HCT116 (cell line): ENCODE results near the gene MOV10L1. TPM values are rescaled to one million over a fixed set of nuclear protein-coding genes. Genes with fewer than 3 reads are reported as not detected.

Experiments
- ATAC-seq: fragments of 200-7000 bp; cut with Tn5 transposase; 2 replicates; pipeline ENCODE4 v1.9.1; 2020; ENCODE audit warnings: mild to moderate bottlenecking, moderate library complexity
- BruUV-seq: library from RNA; stranded (reverse); fragments of 400-500 nt; replicated peaks from 2 replicates; lab custom pipeline; 2021; lab: Mats Ljungman, UMichigan
- CTCF ChIA-PET: fragments of 300-600 bp; sonication (Branson Sonifier 250); formaldehyde crosslinking; loops from one replicate; lab custom pipeline; 2021; ENCODE audit warnings: antibody characterized with exemption; lab: Charles Lee
- POLR2A ChIA-PET: fragments of 300-600, 350-600 bp; sonication (Branson Sonifier 250); formaldehyde crosslinking; loops from one replicate; lab custom pipeline; 2021; ENCODE audit warnings: antibody characterized with exemption; lab: Charles Lee
- RAD21 ChIA-PET, 2 experiments: fragments of 300-600 bp; sonication (Branson Sonifier 250); formaldehyde crosslinking; loops; one replicate each; lab custom pipeline; 2023; ENCODE audit warnings: low total read pairs in 2 of 2; ENCODE audit not compliant: uncharacterized antibody in 2 of 2, unreplicated experiment in 2 of 2, low non-redundant PET in 1 of 2; lab: Charles Lee
- DNase-seq: peaks from one replicate; pipeline ENCODE4 v3.0.0-alpha.2; 2010; ENCODE audit warnings: low read depth, low spot score
- H2AFZ ChIP-seq: fragments of 200-600 bp; shearing (Covaris generic), sonication (generic); 2 replicates; pipeline ENCODE4 v1.6.1; 2017; ENCODE audit warnings: low read depth, mixed run types, mixed read lengths, antibody characterized with exemption, low read length; ENCODE audit not compliant: poor library complexity, severe bottlenecking
- H3K27ac ChIP-seq: 2 replicates; pipeline ENCODE4 v1.5.1; 2012; ENCODE audit warnings: low read depth, low read length
- H3K27me3 ChIP-seq: fragments of 200-600 bp; sonication (generic); 2 replicates; pipeline ENCODE4 v1.6.1; 2016; ENCODE audit warnings: mixed run types, low read length, mixed read lengths; ENCODE audit not compliant: insufficient read depth
- H3K36me3 ChIP-seq, 2 experiments: fragments of 200-500 bp in 1 of 2; fragments of 200-600 bp in 1 of 2; sonication (Bioruptor generic) in 1 of 2; sonication (generic) in 1 of 2; 2 replicates each; pipeline versions ENCODE4 v1.5.1 to v1.6.1; 2014 to 2016; ENCODE audit warnings: low read length in 2 of 2, inconsistent platforms in 1 of 2, mixed read lengths in 1 of 2, mixed run types in 1 of 2; ENCODE audit not compliant: insufficient read depth in 2 of 2, control insufficient read depth in 1 of 2
- H3K4me1 ChIP-seq, 2 experiments: fragments of 200-600 bp in 1 of 2; sonication (generic) in 1 of 2; 2 replicates each; pipeline versions ENCODE4 v1.5.1 to v1.6.1; 2012 to 2017; ENCODE audit warnings: low read length in 2 of 2, inconsistent platforms in 1 of 2, mild to moderate bottlenecking in 1 of 2, mixed read lengths in 1 of 2, mixed run types in 1 of 2, moderate library complexity in 1 of 2; ENCODE audit not compliant: insufficient read depth in 2 of 2, control insufficient read depth in 1 of 2
- H3K4me2 ChIP-seq: fragments of 200-600 bp; sonication (generic); 2 replicates; pipeline ENCODE4 v1.6.1; 2017; ENCODE audit warnings: mixed run types, low read length, mixed read lengths
- H3K4me3 ChIP-seq, 2 experiments: fragments of 200-600 bp in 1 of 2; sonication (generic) in 1 of 2; replicated peaks in 1 of 2; 2 replicates each; pipeline ENCODE4 v1.5.1; 2011 to 2016; ENCODE audit warnings: low read length in 2 of 2, control low read depth in 1 of 2, low read depth in 1 of 2, mild to moderate bottlenecking in 1 of 2, mixed read lengths in 1 of 2, mixed run types in 1 of 2
- H3K79me2 ChIP-seq: fragments of 200-600 bp; sonication (generic); 2 replicates; pipeline ENCODE4 v1.6.1; 2017; ENCODE audit warnings: mild to moderate bottlenecking, mixed run types, low read length, moderate library complexity, mixed read lengths; ENCODE audit not compliant: insufficient read depth
- H3K9ac ChIP-seq: fragments of 200-600 bp; sonication (generic); 2 replicates; pipeline ENCODE4 v1.6.1; 2016; ENCODE audit warnings: low read length, mixed read lengths
- H3K9me2 ChIP-seq: fragments of 200-600 bp; sonication (generic), shearing (Covaris generic); 2 replicates; pipeline ENCODE4 v1.6.1; 2017; ENCODE audit warnings: mixed run types, mild to moderate bottlenecking, moderate library complexity; ENCODE audit not compliant: insufficient read depth
- H3K9me3 ChIP-seq, 2 experiments: fragments of 200-500 bp in 1 of 2; fragments of 200-600 bp in 1 of 2; sonication (Bioruptor generic) in 1 of 2; sonication (generic) in 1 of 2; 2 replicates each; pipeline ENCODE4 v1.6.1; 2014 to 2017; ENCODE audit warnings: low read length in 2 of 2, mixed read lengths in 2 of 2, inconsistent platforms in 1 of 2, low read depth in 1 of 2, mild to moderate bottlenecking in 1 of 2, mixed run types in 1 of 2, moderate library complexity in 1 of 2; ENCODE audit not compliant: control insufficient read depth in 1 of 2, insufficient read depth in 1 of 2
- H4K20me1 ChIP-seq: fragments of 200-600 bp; sonication (generic), shearing (Covaris generic); 2 replicates; pipeline ENCODE4 v1.6.1; 2017; ENCODE audit warnings: mixed run types, mild to moderate bottlenecking, moderate library complexity; ENCODE audit not compliant: insufficient read depth
- CEBPB ChIP-seq: IDR thresholded peaks from 2 replicates; pipeline ENCODE4 v1.6.1; 2012; ENCODE audit warnings: low read depth
- CTCF ChIP-seq, 3 experiments: fragments of 200-600 bp in 1 of 3; sonication (generic) in 1 of 3; IDR thresholded peaks in 2 of 3; conservative IDR thresholded peaks in 1 of 3; 2 replicates each; pipeline ENCODE4 v1.5.1; 2012 to 2017; ENCODE audit warnings: low read depth in 2 of 3, low read length in 2 of 3, antibody characterized with exemption in 1 of 3, borderline replicate concordance in 1 of 3, control low read depth in 1 of 3, mild to moderate bottlenecking in 1 of 3, mixed read lengths in 1 of 3, mixed run types in 1 of 3, moderate library complexity in 1 of 3; ENCODE audit not compliant: insufficient read depth in 1 of 3
- EZH2phosphoT487 ChIP-seq: fragments of 200-600 bp; IDR thresholded peaks from 2 replicates; pipeline ENCODE4 v1.6.1; 2018; ENCODE audit warnings: antibody characterized with exemption, borderline replicate concordance
- FOSL1 ChIP-seq: IDR thresholded peaks from 2 replicates; pipeline ENCODE4 v1.6.1; 2012; ENCODE audit warnings: low read depth
- JUND ChIP-seq: IDR thresholded peaks from 2 replicates; pipeline ENCODE4 v1.6.1; 2012
- RAD21 ChIP-seq: IDR thresholded peaks from 2 replicates; pipeline ENCODE4 v1.6.1; 2012; ENCODE audit warnings: low read depth, mild to moderate bottlenecking
- REST ChIP-seq: IDR thresholded peaks from 2 replicates; pipeline ENCODE4 v1.6.1; 2012; ENCODE audit warnings: low read depth
- SP1 ChIP-seq: IDR thresholded peaks from 2 replicates; pipeline ENCODE4 v1.6.1; 2012; ENCODE audit warnings: low read depth
- YY1 ChIP-seq: IDR thresholded peaks from 2 replicates; pipeline ENCODE4 v1.6.1; 2011; ENCODE audit warnings: low read length, low read depth, moderate library complexity, mild to moderate bottlenecking; ENCODE audit not compliant: insufficient replicate concordance; ENCODE audit errors: extremely low read depth
- ZNF274 ChIP-seq: fragments of 200-500 bp; sonication (Bioruptor generic); IDR thresholded peaks from 2 replicates; pipeline ENCODE4 v1.6.1; 2014; ENCODE audit warnings: mild to moderate bottlenecking, low read depth, low read length, inconsistent platforms
- intact Hi-C: fragments of 100-400 bp; cut with micrococcal nuclease; formaldehyde crosslinking; loops from 2 replicates; pipeline ENCODE4 v1.10.0; 2022
- total RNA-seq: library from RNA; stranded (reverse); gene quantifications from one replicate; pipeline ENCODE4 v1.2.1, GENCODE V29; 2021; ENCODE audit not compliant: unreplicated experiment
- TF ChIP-seq, protein P1 (sequence below): IDR thresholded peaks from 2 replicates; pipeline ENCODE4 v1.6.1; 2011; ENCODE audit warnings: mild to moderate bottlenecking, low read length, moderate library complexity; ENCODE audit not compliant: insufficient replicate concordance; ENCODE audit errors: extremely low read depth
- TF ChIP-seq, protein P2 (sequence below): IDR thresholded peaks from 2 replicates; pipeline ENCODE4 v1.6.1; 2012

The MOV10L1 gene
- total RNA-seq, 1 experiment from 2014 or later, result not detected

GRCh38 chr22:50062509-50063135, 27.2 kb upstream of the MOV10L1 start:
- Histone ChIP-seq H3K27me3 (no peaks in the 10 kb centered on the region), H3K4me1 (no peaks in the 10 kb centered on the region), H3K4me2 (no peak overlapping the region), H3K9me2 (no peaks in the 10 kb centered on the region), H2AFZ (no peak overlapping the region), H3K9me3 (no peaks in the 10 kb centered on the region), H4K20me1 (no peaks in the 10 kb centered on the region), H3K9ac (no peak overlapping the region), H3K79me2 (no peaks in the 10 kb centered on the region), H3K36me3 (no peaks in the 10 kb centered on the region), H3K4me3 (no peak overlapping the region), H3K27ac (no peak overlapping the region)
- DNase-seq, result no peak
- ChIA-PET POLR2A (no interaction called here), RAD21 (no interaction called here), CTCF (no interaction called here)
- no peak for ATAC-seq
- intact Hi-C loops, result no loop called here
- no TSS peak for BruUV-seq
- TF ChIP-seq ZNF274 (no peak), REST (no peak), JUND (no peak), RAD21 (no peak), EZH2phosphoT487 (no peak), FOSL1 (no peak), CEBPB (no peak), SP1 (no peak), CTCF (IDR thresholded peaks at IDR 0.05 in 2 of 3, conservative IDR thresholded peaks at IDR 0.05 in 1 of 3; ENCODE audit: borderline replicate concordance in 1 of 3, insufficient read depth in 1 of 3, low read depth in 2 of 3, low read length in 2 of 3) (no peak), YY1 (no peak)
- TF ChIP-seq, protein P1, sequence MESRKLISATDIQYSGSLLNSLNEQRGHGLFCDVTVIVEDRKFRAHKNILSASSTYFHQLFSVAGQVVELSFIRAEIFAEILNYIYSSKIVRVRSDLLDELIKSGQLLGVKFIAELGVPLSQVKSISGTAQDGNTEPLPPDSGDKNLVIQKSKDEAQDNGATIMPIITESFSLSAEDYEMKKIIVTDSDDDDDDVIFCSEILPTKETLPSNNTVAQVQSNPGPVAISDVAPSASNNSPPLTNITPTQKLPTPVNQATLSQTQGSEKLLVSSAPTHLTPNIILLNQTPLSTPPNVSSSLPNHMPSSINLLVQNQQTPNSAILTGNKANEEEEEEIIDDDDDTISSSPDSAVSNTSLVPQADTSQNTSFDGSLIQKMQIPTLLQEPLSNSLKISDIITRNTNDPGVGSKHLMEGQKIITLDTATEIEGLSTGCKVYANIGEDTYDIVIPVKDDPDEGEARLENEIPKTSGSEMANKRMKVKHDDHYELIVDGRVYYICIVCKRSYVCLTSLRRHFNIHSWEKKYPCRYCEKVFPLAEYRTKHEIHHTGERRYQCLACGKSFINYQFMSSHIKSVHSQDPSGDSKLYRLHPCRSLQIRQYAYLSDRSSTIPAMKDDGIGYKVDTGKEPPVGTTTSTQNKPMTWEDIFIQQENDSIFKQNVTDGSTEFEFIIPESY, result no peak
- TF ChIP-seq, protein P2, sequence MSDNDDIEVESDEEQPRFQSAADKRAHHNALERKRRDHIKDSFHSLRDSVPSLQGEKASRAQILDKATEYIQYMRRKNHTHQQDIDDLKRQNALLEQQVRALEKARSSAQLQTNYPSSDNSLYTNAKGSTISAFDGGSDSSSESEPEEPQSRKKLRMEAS, result no peak
